Common myeloid progenitor, CD34-positive (primary cell): ENCODE measurements around the gene MAGEA10. TPM values are rescaled to one million over a fixed set of nuclear protein-coding genes. Genes with fewer than 3 reads are reported as not detected.
"Not testable (repeated sequence)": the region's sequence is repeated elsewhere in the genome, so short reads cannot be mapped to it uniquely, and the experiment has no call there.

ENCODE experiments used
- CTCF ChIA-PET: fragments of 350-600 bp; sonication (Branson Sonifier 250); formaldehyde crosslinking; loops from one replicate; lab custom pipeline; 2021; ENCODE audit warnings: antibody characterized with exemption; lab: Charles Lee
- POLR2A ChIA-PET: fragments of 350-600 bp; sonication (Branson Sonifier 250); formaldehyde crosslinking; loops from one replicate; lab custom pipeline; 2021; ENCODE audit warnings: antibody characterized with exemption; lab: Charles Lee
- DNase-seq, 3 donors: peaks; one replicate each; pipeline versions ENCODE4 v3.0.0 to v3.0.0-alpha.2; 2013
- H3K27ac ChIP-seq, 2 experiments: 1 replicate in 1 of 2; 2 replicates in 1 of 2; pipeline ENCODE4 v1.7.0; 2013; ENCODE audit warnings: inconsistent platforms in 2 of 2, low read length in 2 of 2, mild to moderate bottlenecking in 2 of 2, low read depth in 1 of 2, moderate library complexity in 1 of 2; ENCODE audit not compliant: severe bottlenecking in 2 of 2, insufficient read depth in 1 of 2, poor library complexity in 1 of 2
- H3K27me3 ChIP-seq, 5 experiments: replicated peaks in 2 of 5; 1 replicate in 3 of 5; 2 replicates in 2 of 5; pipeline versions ENCODE4 v1.6.1 to v1.7.0; 2013; ENCODE audit warnings: low read length in 4 of 5, mild to moderate bottlenecking in 2 of 5, moderate library complexity in 2 of 5, inconsistent platforms in 1 of 5; ENCODE audit not compliant: insufficient read depth in 5 of 5, control insufficient read depth in 4 of 5
- H3K36me3 ChIP-seq, 4 experiments: 1 replicate in 2 of 4; 2 replicates in 2 of 4; pipeline versions ENCODE4 v1.6.1 to v1.7.0; 2013; ENCODE audit warnings: low read length in 3 of 4, control low read depth in 1 of 4, mild to moderate bottlenecking in 1 of 4; ENCODE audit not compliant: control insufficient read depth in 4 of 4, insufficient read depth in 4 of 4
- H3K4me1 ChIP-seq, 4 experiments: 1 replicate in 3 of 4; 2 replicates in 1 of 4; pipeline versions ENCODE4 v1.6.1 to v1.7.1; 2013; ENCODE audit warnings: low read length in 3 of 4, mild to moderate bottlenecking in 3 of 4, control low read depth in 1 of 4, inconsistent platforms in 1 of 4, moderate library complexity in 1 of 4; ENCODE audit not compliant: control insufficient read depth in 4 of 4, insufficient read depth in 4 of 4; ENCODE audit errors: control extremely low read depth in 1 of 4
- H3K4me3 ChIP-seq, 7 experiments: 1 replicate in 4 of 7; 2 replicates in 3 of 7; pipeline versions ENCODE4 v1.5.1 to v1.7.0; 2013; ENCODE audit warnings: mild to moderate bottlenecking in 7 of 7, low read length in 6 of 7, moderate library complexity in 6 of 7, inconsistent platforms in 2 of 7, low read depth in 2 of 7, control low read depth in 1 of 7; ENCODE audit not compliant: insufficient read depth in 4 of 7, control insufficient read depth in 1 of 7; ENCODE audit errors: extremely low read depth in 1 of 7
- H3K9me3 ChIP-seq, 5 experiments: 1 replicate in 4 of 5; 2 replicates in 1 of 5; pipeline versions ENCODE4 v1.6.1 to v1.7.1; 2013; ENCODE audit warnings: low read length in 4 of 5, mild to moderate bottlenecking in 2 of 5, inconsistent platforms in 1 of 5, low read depth in 1 of 5, moderate library complexity in 1 of 5; ENCODE audit not compliant: control insufficient read depth in 4 of 5, insufficient read depth in 2 of 5; ENCODE audit errors: control extremely low read depth in 1 of 5
- WGBS: methylation state at CpG from one replicate; pipeline ENCODE4 v1.1.5; 2013; ENCODE audit not compliant: insufficient coverage; 5-methylcytosine and 5-hydroxymethylcytosine counted together
- polyA plus RNA-seq: library from polyadenylated mRNA; unstranded; fragments of 120-200 nt; gene quantifications from one replicate; pipeline ENCODE4 v1.2.1, GENCODE V29; 2013

MAGEA10 gene
- polyA plus RNA-seq = not detected

DNA sequence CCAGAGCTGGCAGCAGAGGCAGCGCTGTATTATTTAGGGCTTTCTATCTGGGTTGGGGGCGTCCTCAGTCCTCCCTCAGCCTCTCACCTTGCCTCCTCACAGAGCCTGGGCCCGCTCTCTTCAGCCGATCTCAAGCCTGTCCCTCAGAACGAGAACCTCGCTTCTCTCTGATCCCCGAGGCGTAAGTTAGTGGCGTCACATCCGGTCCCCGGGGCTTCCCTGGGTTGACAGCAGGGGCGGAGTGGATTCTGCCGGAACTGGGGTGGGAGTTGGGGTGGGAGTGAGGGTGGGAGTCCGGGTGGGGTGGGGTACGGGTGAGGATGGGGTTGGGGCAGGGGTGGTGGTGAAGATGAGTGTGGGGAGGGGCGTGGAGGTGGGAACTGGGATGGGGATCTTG is at the start of gene MAGEA10:
Gene MAGEA10 (minus strand): TSS at position 190 of the 397 bp plus-strand sequence. CDS start 2,957 bp downstream, outside the sequence.
- Histone ChIP-seq H3K9me3 (no peaks in the 10 kb centered on the region), H3K27me3 (no peaks in the 10 kb centered on the region), H3K4me3 (no peak within 1 kb of the TSS), H3K36me3 (no peaks in the 10 kb centered on the region), H3K4me1 (no peaks in the 10 kb centered on the region), H3K27ac (no peak within 1 kb of the TSS)
- 80% methylated on average over 1 of the region's 16 CpGs for WGBS
- ChIA-PET POLR2A (no interaction called here), CTCF (no interaction called here)
- DNase-seq = no peak

- Histone ChIP-seq H3K27me3 (peaks cover 0 to 4% (median 0%) of the 10 kb centered on the region in 5 experiments), H3K4me3 (no peak overlapping the region), H3K27ac (no peak overlapping the region), H3K36me3 (no peaks in the 10 kb centered on the region), H3K9me3 (no peaks in the 10 kb centered on the region), H3K4me1 (no peaks in the 10 kb centered on the region)
- 64% methylated on average over 1 of the region's 5 CpGs for WGBS
- ChIA-PET POLR2A (no interaction called here), CTCF (no interaction called here)
- DNase-seq = no peak
These were observed 39.3 kb upstream of the MAGEA10 start for GRCh38 chrX:152177497-152178269.

DNA sequence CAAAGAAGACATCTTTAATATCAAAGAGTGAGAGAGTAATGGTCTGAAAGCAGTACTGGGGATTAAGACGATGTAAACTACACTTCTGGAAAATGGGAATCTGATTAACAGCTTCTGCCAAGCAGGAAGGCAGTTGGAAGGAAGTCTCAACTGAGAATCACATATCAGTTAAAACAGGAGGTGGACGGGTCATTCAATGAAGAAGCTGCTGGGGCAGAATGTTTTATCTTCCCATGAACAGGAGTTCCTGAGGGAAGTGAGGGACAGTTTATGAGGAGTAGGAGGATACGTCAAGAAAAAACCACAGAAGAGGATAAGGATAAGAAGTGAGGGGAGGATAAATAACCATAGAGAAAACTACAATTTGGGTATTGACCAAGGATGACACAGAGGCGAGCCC is 38.7 kb upstream of the MAGEA10 start:
- no peak for DNase-seq
- H3K27me3 ChIP-seq = peaks cover 0 to 4% (median 0%) of the 10 kb centered on the region in 5 experiments
- H3K27ac ChIP-seq = no peak overlapping the region
- POLR2A ChIA-PET = no interaction called here
- 79% methylated on average over 2 of the region's 4 CpGs for WGBS
- H3K9me3 ChIP-seq = no peaks in the 10 kb centered on the region
- H3K4me1 ChIP-seq = no peaks in the 10 kb centered on the region
- H3K36me3 ChIP-seq = no peaks in the 10 kb centered on the region
- no peak overlapping the region for H3K4me3 ChIP-seq
- CTCF ChIA-PET = no interaction called here

GRCh38 chrX:152175892-152176291 is 37.5 kb upstream of the MAGEA10 start:
- H3K4me3 ChIP-seq, CTCF ChIA-PET, POLR2A ChIA-PET, H3K4me1 ChIP-seq, H3K9me3 ChIP-seq, H3K27ac ChIP-seq, DNase-seq, H3K27me3 ChIP-seq, H3K36me3 ChIP-seq: not testable (repeated sequence)
- WGBS = no CpG with 5 or more reads among the region's 4 CpGs

- H3K4me3 ChIP-seq, H3K27me3 ChIP-seq, POLR2A ChIA-PET, H3K27ac ChIP-seq, DNase-seq, H3K36me3 ChIP-seq, H3K9me3 ChIP-seq, H3K4me1 ChIP-seq, CTCF ChIA-PET: not testable (repeated sequence)
- no CpG with 5 or more reads among the region's 4 CpGs for WGBS
These were observed 35.5 kb upstream of the MAGEA10 start for GRCh38 chrX:152173923-152174322.

GRCh38 chrX:152170621-152171020 is 32.2 kb upstream of the MAGEA10 start:
- no peaks in the 10 kb centered on the region for H3K9me3 ChIP-seq
- ChIA-PET CTCF (no interaction called here), POLR2A (no interaction called here)
- H3K4me3 ChIP-seq = no peak overlapping the region
- H3K4me1 ChIP-seq = no peaks in the 10 kb centered on the region
- WGBS = 93% methylated on average over 3 of the region's 4 CpGs
- H3K27ac ChIP-seq = no peak overlapping the region
- no peak for DNase-seq
- H3K36me3 ChIP-seq = no peaks in the 10 kb centered on the region
- H3K27me3 ChIP-seq = no peaks in the 10 kb centered on the region

GRCh38 chrX:152165033-152165743 is 26.8 kb upstream of the MAGEA10 start:
- H3K4me1 ChIP-seq = no peaks in the 10 kb centered on the region
- peaks cover 0 to 1% (median 0%) of the 10 kb centered on the region in 5 experiments for H3K9me3 ChIP-seq
- H3K4me3 ChIP-seq = no peak overlapping the region
- H3K36me3 ChIP-seq = no peaks in the 10 kb centered on the region
- DNase-seq = no peak
- H3K27ac ChIP-seq = peak overlapping the region in 1 of 2 experiments; percentile 54
- ChIA-PET CTCF (no interaction called here), POLR2A (no interaction called here)
- WGBS = 78% methylated on average over 1 of the region's 2 CpGs
- H3K27me3 ChIP-seq = no peaks in the 10 kb centered on the region
